Activated T-helper 17 cell treated with anti-CD3 and anti-CD28 coated beads, Interleukin-2, amount 50 U/mL, for 72 hours (primary cell): ENCODE measurements around the gene UHMK1. TPM values are rescaled to one million over a fixed set of nuclear protein-coding genes. Genes with fewer than 3 reads are reported as not detected.
"Not testable (repeated sequence)": the region's sequence is repeated elsewhere in the genome, so short reads cannot be mapped to it uniquely, and the experiment has no call there.

Experiments used
- ATAC-seq: fragments of 150-1000 bp; cut with Tn5 transposase; replicated peaks from 2 replicates; pipeline ENCODE4 v1.10.0; 2021; ENCODE audit warnings: mild to moderate bottlenecking, moderate library complexity
- H3K27ac Mint-ChIP-seq: one replicate; pipeline ENCODE4 v1.8.0; 2022; ENCODE audit warnings: mixed read lengths
- H3K27me3 Mint-ChIP-seq: one replicate; pipeline ENCODE4 v1.8.0; 2022; ENCODE audit warnings: mixed read lengths
- H3K36me3 Mint-ChIP-seq: one replicate; pipeline ENCODE4 v1.8.0; 2022; ENCODE audit warnings: low read depth, mild to moderate bottlenecking, mixed read lengths
- H3K4me1 Mint-ChIP-seq: one replicate; pipeline ENCODE4 v1.8.0; 2022; ENCODE audit warnings: mixed read lengths
- H3K4me3 Mint-ChIP-seq: one replicate; pipeline ENCODE4 v1.8.0; 2022; ENCODE audit warnings: mild to moderate bottlenecking, mixed read lengths
- H3K9me3 Mint-ChIP-seq: one replicate; pipeline ENCODE4 v1.8.0; 2022; ENCODE audit warnings: mixed read lengths
- total RNA-seq, 2 donors: library from RNA; stranded (reverse); gene quantifications; one replicate each; pipeline ENCODE4 v1.2.3, GENCODE V29; 2022

Gene UHMK1
- total RNA-seq, 2 donors from 2014 or later: 50.1 to 57.6 TPM

DNA sequence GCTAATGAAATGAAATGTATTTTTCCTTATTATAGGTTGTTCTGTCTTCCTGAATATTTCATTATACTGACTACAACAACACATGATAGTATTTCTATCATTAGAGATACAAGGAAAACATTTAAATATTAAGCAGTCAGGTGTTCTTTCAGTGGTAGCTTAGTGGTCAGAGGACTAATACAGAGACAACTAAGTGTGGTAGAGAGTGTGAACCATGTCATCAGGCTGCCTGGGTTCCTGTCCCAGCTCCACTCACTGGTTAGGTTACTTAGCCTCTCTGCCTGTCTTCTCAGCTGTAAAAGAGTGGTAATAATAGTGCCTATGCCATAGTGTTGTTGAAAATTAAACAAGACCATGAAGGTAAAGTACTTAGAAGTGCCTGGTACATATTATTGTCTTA is 67.8 kb downstream of the UHMK1 start:
- no peak for ATAC-seq
- Mint-ChIP-seq H3K4me1 (peaks cover 14% of the 10 kb centered on the region), H3K9me3 (no peaks in the 10 kb centered on the region), H3K36me3 (peaks cover 44% of the 10 kb centered on the region), H3K4me3 (no peak overlapping the region), H3K27ac (no peak overlapping the region), H3K27me3 (no peaks in the 10 kb centered on the region)

DNA sequence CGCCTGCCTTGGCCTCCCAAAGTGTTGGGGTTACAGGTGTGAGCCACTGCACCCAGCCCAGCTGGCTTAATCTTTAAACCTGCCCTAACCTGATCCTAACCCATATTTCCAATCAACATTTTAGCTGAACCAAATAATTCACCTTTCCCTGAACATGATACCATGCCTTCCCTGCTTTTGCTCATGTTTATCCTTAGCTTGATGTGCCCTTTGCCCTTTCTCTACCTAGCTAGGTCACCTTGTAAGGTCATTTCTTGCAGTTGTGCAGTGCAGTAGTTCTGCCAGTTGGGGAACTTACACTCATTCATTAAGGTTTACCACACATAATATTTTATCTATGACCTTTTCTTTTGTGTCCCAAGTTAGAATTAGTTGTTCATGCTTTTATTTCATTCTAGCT is 69.3 kb downstream of the UHMK1 start:
- Mint-ChIP-seq H3K4me3 (no peak overlapping the region), H3K36me3 (peaks cover 53% of the 10 kb centered on the region), H3K27me3 (no peaks in the 10 kb centered on the region), H3K27ac (no peak overlapping the region), H3K9me3 (no peaks in the 10 kb centered on the region), H3K4me1 (peaks cover 13% of the 10 kb centered on the region)
- no peak for ATAC-seq

GRCh38 chr1:162568802-162569201 is 71.2 kb downstream of the UHMK1 start:
- H3K4me3 Mint-ChIP-seq: no peak overlapping the region
- no peak overlapping the region for H3K27ac Mint-ChIP-seq
- H3K27me3 Mint-ChIP-seq: no peaks in the 10 kb centered on the region
- H3K4me1 Mint-ChIP-seq: peaks cover under 1% of the 10 kb centered on the region
- H3K9me3 Mint-ChIP-seq: no peaks in the 10 kb centered on the region
- H3K36me3 Mint-ChIP-seq: peaks cover 51% of the 10 kb centered on the region
- ATAC-seq: no peak

GRCh38 chr1:162570718-162571117 is 73.1 kb downstream of the UHMK1 start:
- H3K27ac Mint-ChIP-seq: no peak overlapping the region
- no peaks in the 10 kb centered on the region for H3K4me1 Mint-ChIP-seq
- no peak overlapping the region for H3K4me3 Mint-ChIP-seq
- peaks cover 48% of the 10 kb centered on the region for H3K36me3 Mint-ChIP-seq
- H3K27me3 Mint-ChIP-seq: no peaks in the 10 kb centered on the region
- no peak for ATAC-seq
- no peaks in the 10 kb centered on the region for H3K9me3 Mint-ChIP-seq

DNA sequence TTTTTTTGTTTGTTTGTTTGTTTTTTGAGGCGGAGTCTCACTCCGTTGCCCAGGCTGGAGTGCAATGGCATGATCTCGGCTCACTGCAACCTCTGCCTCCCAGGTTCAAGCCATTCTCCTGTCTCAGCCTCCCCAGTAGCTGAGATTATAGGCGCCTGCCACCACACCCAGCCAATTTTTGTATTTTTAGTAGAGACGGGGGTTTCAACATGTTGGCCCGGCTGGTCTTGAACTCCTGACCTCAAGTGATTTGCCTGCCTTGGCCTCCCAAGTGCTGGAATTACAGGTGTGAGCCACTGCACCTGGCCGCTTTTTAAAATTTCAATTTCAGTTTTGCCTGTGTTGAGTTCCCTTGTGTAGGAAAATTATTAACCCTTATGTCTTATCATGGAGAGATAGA is 73.5 kb downstream of the UHMK1 start:
- ATAC-seq: not testable (repeated sequence)

DNA sequence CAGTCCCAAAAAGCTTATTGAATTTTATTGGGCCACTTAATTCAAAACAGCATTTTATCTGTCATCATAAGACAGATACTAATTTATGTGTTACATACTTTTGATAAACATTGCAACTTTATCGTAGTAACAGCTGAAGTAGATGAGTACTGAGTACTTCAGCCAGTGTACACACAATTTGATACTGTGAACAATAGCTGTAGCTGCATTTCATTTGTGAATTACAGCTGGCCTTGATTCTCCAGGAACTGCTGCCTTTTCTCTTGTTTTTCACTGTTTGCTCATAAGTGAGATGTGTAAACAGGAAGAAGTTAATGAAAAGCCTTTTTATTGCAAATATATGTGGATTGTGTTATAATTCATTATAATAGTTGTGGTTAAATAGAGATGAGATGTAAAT is 74.1 kb downstream of the UHMK1 start:
- Mint-ChIP-seq H3K36me3 (peaks cover 49% of the 10 kb centered on the region), H3K9me3 (no peaks in the 10 kb centered on the region), H3K4me1 (no peaks in the 10 kb centered on the region), H3K27ac (no peak overlapping the region), H3K27me3 (no peaks in the 10 kb centered on the region), H3K4me3 (no peak overlapping the region)
- no peak for ATAC-seq

More for the DNA sequence above, 73.5 kb downstream of the UHMK1 start:
- H3K27me3 Mint-ChIP-seq, H3K9me3 Mint-ChIP-seq, H3K27ac Mint-ChIP-seq, H3K4me1 Mint-ChIP-seq, H3K4me3 Mint-ChIP-seq: not testable (repeated sequence)
- peaks cover 49% of the 10 kb centered on the region for H3K36me3 Mint-ChIP-seq

DNA sequence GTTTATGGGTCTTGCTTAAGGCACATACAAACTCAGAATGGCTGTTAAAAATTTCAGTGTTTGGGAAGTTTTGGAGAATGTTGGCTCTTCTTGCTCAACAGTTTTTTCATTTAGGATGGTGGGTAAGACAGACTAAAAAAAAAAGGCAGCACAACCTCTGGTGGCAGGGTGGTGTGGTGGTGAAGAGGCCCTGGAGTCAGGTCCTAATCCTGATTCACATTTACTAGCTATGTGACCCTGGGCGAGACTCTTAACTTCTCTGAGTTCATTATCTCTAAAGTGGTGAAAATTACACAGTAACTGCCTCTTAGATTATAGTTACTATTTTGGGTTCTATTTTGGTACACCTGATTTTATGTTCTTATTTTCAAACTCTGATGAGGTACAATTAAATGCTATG is 75.5 kb downstream of the UHMK1 start:
- Mint-ChIP-seq H3K4me1 (peaks cover 3% of the 10 kb centered on the region), H3K27me3 (no peaks in the 10 kb centered on the region), H3K9me3 (no peaks in the 10 kb centered on the region), H3K36me3 (peaks cover 44% of the 10 kb centered on the region), H3K4me3 (no peak overlapping the region), H3K27ac (no peak overlapping the region)
- ATAC-seq: no peak

DNA sequence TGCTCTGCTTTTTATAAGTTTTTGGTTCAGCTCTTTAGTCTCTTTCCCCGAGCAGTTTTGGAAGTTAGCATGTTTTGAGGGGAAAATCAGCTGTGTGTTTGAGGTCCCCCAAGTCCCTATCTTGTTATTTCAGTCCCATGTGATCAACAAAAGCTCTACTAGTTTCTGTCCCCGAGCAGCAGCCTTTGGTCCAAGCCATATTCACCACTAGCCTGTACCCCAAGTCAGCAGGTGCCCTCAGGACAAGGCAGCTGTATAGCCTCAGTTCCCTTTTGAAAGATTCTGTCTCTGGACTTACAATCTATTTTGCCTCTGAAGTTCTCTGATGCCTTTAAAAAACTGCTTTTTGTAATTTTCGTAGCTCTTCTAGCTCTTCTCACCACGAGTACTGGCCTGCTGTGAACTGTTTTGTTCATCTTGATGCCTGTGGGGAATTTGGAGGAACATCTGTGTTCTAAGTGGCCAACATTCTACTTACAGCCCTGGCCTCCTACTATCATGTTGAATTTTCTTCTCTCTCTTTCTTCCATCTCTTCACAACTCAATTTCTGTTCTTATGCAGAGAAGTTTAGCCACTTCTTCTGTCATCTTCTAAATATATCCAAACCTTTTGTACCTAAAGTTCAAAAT is 80.6 kb downstream of the UHMK1 start:
- H3K27me3 Mint-ChIP-seq: no peaks in the 10 kb centered on the region
- no peak overlapping the region for H3K27ac Mint-ChIP-seq
- H3K9me3 Mint-ChIP-seq: no peaks in the 10 kb centered on the region
- H3K36me3 Mint-ChIP-seq: peaks cover 69% of the 10 kb centered on the region
- no peak overlapping the region for H3K4me3 Mint-ChIP-seq
- no peak for ATAC-seq
- peaks cover 5% of the 10 kb centered on the region for H3K4me1 Mint-ChIP-seq

- peaks cover 75% of the 10 kb centered on the region for H3K36me3 Mint-ChIP-seq
- H3K9me3 Mint-ChIP-seq: no peaks in the 10 kb centered on the region
- H3K4me1 Mint-ChIP-seq: peaks cover 5% of the 10 kb centered on the region
- ATAC-seq: no peak
- H3K4me3 Mint-ChIP-seq: no peak overlapping the region
- H3K27me3 Mint-ChIP-seq: no peaks in the 10 kb centered on the region
- H3K27ac Mint-ChIP-seq: no peak overlapping the region
Measured at GRCh38 chr1:162578936-162579335, 81.3 kb downstream of the UHMK1 start.

Other genes with a start within 250 kb of the UHMK1 start
- not detected for gene SPATA46, start 121.0 kb upstream of the UHMK1 start, total RNA-seq
- gene C1orf226, start 116.1 kb upstream of the UHMK1 start, total RNA-seq: not detected
- not detected for gene SH2D1B, start 85.7 kb upstream of the UHMK1 start, total RNA-seq
- gene UAP1, start 63.9 kb downstream of the UHMK1 start, total RNA-seq: 10 to 100 TPM; 21.5 to 34.8 TPM
- 1 to 10 TPM in 1 of 2 donors, under 1 TPM in 1; 0.34 to 1.7 TPM for gene DDR2, start 134.6 kb downstream of the UHMK1 start, total RNA-seq